SK-N-SH (cell line): ENCODE measurements around the gene LBR. TPM values are rescaled to one million over a fixed set of nuclear protein-coding genes. Genes with fewer than 3 reads are reported as not detected.

Source experiments
- CTCF ChIA-PET: fragments of 300-600, 350-600 bp; formaldehyde crosslinking; extraction: SDS; loops from one replicate; lab custom pipeline; 2021; lab: Yijun Ruan, JAX
- POLR2A ChIA-PET: fragments of 350-600 bp; sonication (Branson Sonifier 250); formaldehyde crosslinking; extraction: SDS; loops from one replicate; lab custom pipeline; 2020; ENCODE audit warnings: antibody characterized with exemption, inconsistent platforms; lab: Yijun Ruan, JAX
- DNase-seq: peaks from one replicate; pipeline ENCODE4 v3.0.0; 2012
- H2AFZ ChIP-seq: fragments of 200-600 bp; sonication (generic); 2 replicates; pipeline ENCODE4 v1.8.1; 2016; ENCODE audit warnings: antibody characterized with exemption, mild to moderate bottlenecking, low read depth
- H3F3A ChIP-seq: fragments of 200-600 bp; sonication (generic); replicated peaks from 2 replicates; pipeline ENCODE3; 2016; ENCODE audit warnings: antibody characterized with exemption, mild to moderate bottlenecking; ENCODE audit not compliant: insufficient read depth
- H3K27ac ChIP-seq, 2 experiments: fragments of 200-500 bp in 1 of 2; fragments of 200-600 bp in 1 of 2; sonication (Bioruptor generic) in 1 of 2; sonication (generic), shearing (Covaris generic) in 1 of 2; 2 replicates each; pipeline versions ENCODE4 v1.5.1 to v1.6.1; 2014 to 2016; ENCODE audit warnings: low read depth in 2 of 2, inconsistent platforms in 1 of 2, low read length in 1 of 2, mild to moderate bottlenecking in 1 of 2, mixed read lengths in 1 of 2
- H3K27me3 ChIP-seq: fragments of 200-600 bp; sonication (generic), shearing (Covaris generic); 2 replicates; pipeline ENCODE4 v1.6.1; 2016; ENCODE audit warnings: mixed run types; ENCODE audit not compliant: insufficient read depth
- H3K36me3 ChIP-seq, 2 experiments: fragments of 200-500 bp in 1 of 2; fragments of 200-600 bp in 1 of 2; sonication (Bioruptor generic) in 1 of 2; sonication (generic) in 1 of 2; replicated peaks in 1 of 2; 2 replicates each; pipeline versions ENCODE3 to v1.5.1; 2014 to 2016; ENCODE audit warnings: low read length in 1 of 2, mild to moderate bottlenecking in 1 of 2; ENCODE audit not compliant: insufficient read depth in 2 of 2, control insufficient read depth in 1 of 2
- H3K4me1 ChIP-seq, 2 experiments: fragments of 200-500 bp in 1 of 2; fragments of 200-600 bp in 1 of 2; sonication (Bioruptor generic) in 1 of 2; sonication (generic), shearing (Covaris generic) in 1 of 2; 2 replicates each; pipeline versions ENCODE4 v1.5.1 to v1.6.1; 2014 to 2016; ENCODE audit warnings: low read depth in 1 of 2, low read length in 1 of 2, mixed run types in 1 of 2; ENCODE audit not compliant: insufficient read depth in 2 of 2, control insufficient read depth in 1 of 2
- H3K4me2 ChIP-seq: fragments of 200-600 bp; sonication (generic), shearing (Covaris generic); 2 replicates; pipeline ENCODE4 v1.6.1; 2017; ENCODE audit warnings: mixed run types
- H3K4me3 ChIP-seq, 2 experiments: fragments of 200-500 bp in 1 of 2; fragments of 200-600 bp in 1 of 2; sonication (Bioruptor generic) in 1 of 2; sonication (generic), shearing (Covaris generic) in 1 of 2; 2 replicates each; pipeline versions ENCODE4 v1.5.1 to v1.8.1; 2014 to 2016; ENCODE audit warnings: low read depth in 2 of 2, inconsistent platforms in 1 of 2, low read length in 1 of 2, mild to moderate bottlenecking in 1 of 2, mixed read lengths in 1 of 2, moderate library complexity in 1 of 2
- H3K79me2 ChIP-seq: fragments of 200-600 bp; sonication (generic); 2 replicates; pipeline ENCODE4 v1.8.1; 2017; ENCODE audit warnings: mild to moderate bottlenecking; ENCODE audit not compliant: insufficient read depth
- H3K9ac ChIP-seq: fragments of 200-600 bp; sonication (generic); 2 replicates; pipeline ENCODE4 v1.6.1; 2017; ENCODE audit warnings: mixed run types
- H3K9me2 ChIP-seq: fragments of 200-600 bp; sonication (generic); 2 replicates; pipeline ENCODE4 v1.6.1; 2017; ENCODE audit warnings: mixed run types
- H3K9me3 ChIP-seq: fragments of 200-600 bp; sonication (generic); 2 replicates; pipeline ENCODE4 v1.6.1; 2017; ENCODE audit warnings: mixed run types, mild to moderate bottlenecking, moderate library complexity
- H4K20me1 ChIP-seq: fragments of 200-600 bp; sonication (generic); 2 replicates; pipeline ENCODE4 v1.6.1; 2017; ENCODE audit warnings: mild to moderate bottlenecking, mixed run types; ENCODE audit not compliant: insufficient read depth
- CHD2 ChIP-seq: fragments of 150-350 bp; IDR thresholded peaks from 2 replicates; pipeline ENCODE4 v1.6.1; 2018; ENCODE audit warnings: low read length; ENCODE audit not compliant: partially characterized antibody
- CTCF ChIP-seq: fragments of 200-600 bp; sonication (generic); IDR thresholded peaks from 2 replicates; pipeline ENCODE4 v1.6.1; 2017; ENCODE audit warnings: antibody characterized with exemption, mild to moderate bottlenecking, moderate library complexity
- EP300 ChIP-seq, 2 experiments: IDR thresholded peaks; 2 replicates each; pipeline versions ENCODE4 v1.4.0 to v1.6.1; 2012; ENCODE audit warnings: borderline replicate concordance in 1 of 2, low read depth in 1 of 2, low read length in 1 of 2
- FOXJ3 ChIP-seq: sonication (generic); formaldehyde crosslinking; IDR thresholded peaks from 2 replicates; pipeline ENCODE4 v1.5.1; 2020; ENCODE audit warnings: mild to moderate bottlenecking, missing genetic modification reagents
- FOXM1 ChIP-seq: IDR thresholded peaks from 2 replicates; pipeline ENCODE4 v1.4.0; 2012; ENCODE audit warnings: low read depth, mild to moderate bottlenecking
- POLR2AphosphoS5 ChIP-seq: IDR thresholded peaks from 2 replicates; pipeline ENCODE4 v1.6.1; 2012; ENCODE audit warnings: low read depth, low read length
- REST ChIP-seq: IDR thresholded peaks from 2 replicates; pipeline ENCODE4 v1.6.1; 2012; ENCODE audit warnings: mild to moderate bottlenecking, low read depth, low read length, moderate library complexity
- RFX5 ChIP-seq: IDR thresholded peaks from 2 replicates; pipeline ENCODE4 v1.6.1; 2012; ENCODE audit warnings: mild to moderate bottlenecking, improper control_type of control experiment, low read length
- RXRA ChIP-seq: IDR thresholded peaks from 2 replicates; pipeline ENCODE4 v1.4.0; 2012; ENCODE audit warnings: low read depth, mild to moderate bottlenecking, borderline replicate concordance
- TEAD4 ChIP-seq: IDR thresholded peaks from 2 replicates; pipeline ENCODE4 v1.4.0; 2012; ENCODE audit warnings: mild to moderate bottlenecking, borderline replicate concordance; ENCODE audit not compliant: insufficient read depth
- USF2 ChIP-seq: fragments of 150-350 bp; IDR thresholded peaks from 2 replicates; pipeline ENCODE4 v1.6.1; 2017; ENCODE audit warnings: antibody characterized with exemption, low read length, low read depth, borderline replicate concordance
- YY1 ChIP-seq: IDR thresholded peaks from 2 replicates; pipeline ENCODE4 v1.4.0; 2012; ENCODE audit warnings: low read depth, mild to moderate bottlenecking
- ZBTB33 ChIP-seq: IDR thresholded peaks from 2 replicates; pipeline ENCODE4 v1.4.0; 2012; ENCODE audit warnings: low read depth, borderline replicate concordance
- WGBS: methylation state at CpG from one replicate; pipeline ENCODE4 v1.1.6; 2017; ENCODE audit warnings: low lambda C conversion rate; 5-methylcytosine and 5-hydroxymethylcytosine counted together
- polyA plus RNA-seq, 3 experiments: library from polyadenylated mRNA; depleted of rRNA; stranded (reverse); fragments of >200 nt; gene quantifications; 2 replicates each; pipeline ENCODE4 v1.2.3, GENCODE V29; 2012

LBR gene
- polyA plus RNA-seq, 1 of the 3 experiments (the other 2 are of a cell fraction): 10.6 TPM

- H3K4me3 ChIP-seq: no peak overlapping the region
- no peak overlapping the region for H2AFZ ChIP-seq
- peak overlapping the region in 1 of 2 experiments; percentile 16; a peak in 2 of 4 replicates for H3K27ac ChIP-seq
- H3K9ac ChIP-seq: no peak overlapping the region
- no peaks in the 10 kb centered on the region for H3K9me3 ChIP-seq
- H3K27me3 ChIP-seq: no peaks in the 10 kb centered on the region
- POLR2A ChIA-PET: no interaction called here
- no peak for TF ChIP-seq TEAD4
- no peak for TF ChIP-seq USF2
- TF ChIP-seq RXRA: no peak
- no peak for TF ChIP-seq FOXJ3 (CRISPR knock-in tag)
- TF ChIP-seq CTCF: no peak
- TF ChIP-seq POLR2AphosphoS5: no peak
- no peak for TF ChIP-seq RFX5
- no peak for TF ChIP-seq EP300 (IDR thresholded peaks at IDR 0.05; ENCODE audit: borderline replicate concordance in 1 of 2, low read depth in 1 of 2, low read length in 1 of 2)
- TF ChIP-seq ZBTB33: no peak
- TF ChIP-seq FOXM1: no peak
- no peak for TF ChIP-seq REST
- TF ChIP-seq YY1: no peak
- TF ChIP-seq CHD2: no peak
- peaks cover 13 to 35% of the 10 kb centered on the region in 2 experiments; a peak in 3 of 4 replicates for H3K4me1 ChIP-seq
- DNase-seq: peak; percentile 66
- CTCF ChIA-PET: interaction anchor here (0.6 to 6.9 kb wide), 2 partner anchors 12 to 18 kb away, joined by 3 to 98 read pairs; no protein-coding TSS in a partner anchor
- H3K79me2 ChIP-seq: no peaks in the 10 kb centered on the region
- H3K36me3 ChIP-seq: no peaks in the 10 kb centered on the region
- 43% methylated on average over 15 of the region's 15 CpGs for WGBS
- peaks cover 5% of the 10 kb centered on the region for H3F3A ChIP-seq
- H3K9me2 ChIP-seq: no peaks in the 10 kb centered on the region
- no peaks in the 10 kb centered on the region for H4K20me1 ChIP-seq
- H3K4me2 ChIP-seq: no peak overlapping the region
These were observed 35.1 kb upstream of the LBR start for GRCh38 chr1:225462714-225463574.
